GM12892 (cell line): ENCODE results near the gene AFAP1L1.

Experiments used
- DNase-seq: peaks from one replicate; pipeline ENCODE4 v3.0.0; 2011; ENCODE audit not compliant: insufficient read length
- FAIRE-seq: peaks from 2 replicates; lab custom pipeline; 2011; peaks lifted over from hg19 to GRCh38; lab: Jason Lieb, UNC
- POLR2A ChIP-seq: IDR thresholded peaks from 2 replicates; pipeline ENCODE4 v1.6.1; 2011; ENCODE audit warnings: low read depth, low read length, control low read depth
- POLR2AphosphoS5 ChIP-seq: IDR thresholded peaks from 2 replicates; pipeline ENCODE4 v1.6.1; 2011; ENCODE audit warnings: low read depth, low read length, control low read depth
- TAF1 ChIP-seq: IDR thresholded peaks from 2 replicates; pipeline ENCODE4 v1.6.1; 2011; ENCODE audit warnings: low read depth, mild to moderate bottlenecking, control low read depth, low read length, borderline replicate concordance

Gene AFAP1L1

DNA sequence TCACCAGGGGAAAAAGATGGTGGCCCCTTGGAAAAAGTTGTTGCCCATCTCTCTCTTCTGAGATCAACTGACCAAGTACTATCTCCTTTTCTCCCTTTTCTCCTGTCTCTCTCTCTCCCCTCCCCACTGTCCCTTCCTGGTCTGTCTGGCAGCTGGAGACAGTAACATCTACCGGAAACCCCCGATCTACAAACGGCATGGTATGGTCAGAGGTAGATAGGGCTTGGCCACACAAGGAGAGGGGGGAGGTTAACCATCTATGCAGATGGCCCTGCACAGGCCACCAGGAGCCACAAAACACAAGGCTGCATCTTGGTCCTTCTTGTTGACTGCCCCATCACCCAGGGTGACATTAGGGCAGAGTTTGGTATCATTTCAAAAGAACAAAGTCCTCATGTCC, 29.3 kb upstream of the AFAP1L1 start:
- DNase-seq (no peak), FAIRE-seq (no peak)
- no peak for TF ChIP-seq POLR2A
- no peak for TF ChIP-seq TAF1
- no peak for TF ChIP-seq POLR2AphosphoS5

DNA sequence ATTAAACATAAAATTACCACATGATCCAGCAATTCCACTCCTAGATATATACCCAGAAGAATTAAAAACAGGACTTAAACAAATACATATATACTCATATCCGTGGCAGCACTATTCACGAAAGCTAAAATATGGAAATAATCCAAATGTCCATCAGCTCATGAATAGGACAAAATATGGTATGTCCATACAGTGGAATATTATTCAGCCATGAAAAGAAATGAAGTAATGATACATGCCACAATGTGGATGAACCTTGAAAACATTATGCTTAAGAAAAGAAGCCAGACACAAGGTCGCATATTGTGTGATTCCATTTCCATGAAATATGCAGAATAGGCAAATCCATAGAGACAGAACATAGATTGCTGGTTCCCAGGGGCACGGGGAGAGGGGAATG, 24.8 kb upstream of the AFAP1L1 start:
- DNase-seq, result no peak
- TF ChIP-seq POLR2AphosphoS5 (no peak), TAF1 (no peak), POLR2A (no peak)
- no peak for FAIRE-seq

DNA sequence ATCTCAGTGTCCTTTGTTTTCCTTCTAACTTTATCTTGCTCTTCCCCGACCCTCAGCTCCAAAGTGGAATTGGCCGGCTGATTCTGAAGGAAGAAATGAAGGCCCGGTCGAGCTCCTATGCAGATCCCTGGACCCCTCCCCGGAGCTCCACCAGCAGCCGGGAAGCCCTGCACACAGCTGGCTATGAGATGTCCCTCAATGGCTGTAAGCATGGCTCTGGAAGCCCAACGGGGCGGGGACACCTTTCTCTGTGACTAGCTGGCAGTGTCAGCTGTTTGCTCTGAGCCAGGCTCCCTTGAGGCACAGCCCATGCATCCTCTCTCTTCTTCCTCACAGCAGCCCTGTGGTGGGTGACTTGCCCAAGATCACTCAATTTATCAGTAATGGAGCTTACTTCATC, 23.9 kb upstream of the AFAP1L1 start:
- no peak for TF ChIP-seq POLR2A
- no peak for TF ChIP-seq POLR2AphosphoS5
- TF ChIP-seq TAF1, result no peak
- FAIRE-seq (no peak), DNase-seq (no peak)

DNA sequence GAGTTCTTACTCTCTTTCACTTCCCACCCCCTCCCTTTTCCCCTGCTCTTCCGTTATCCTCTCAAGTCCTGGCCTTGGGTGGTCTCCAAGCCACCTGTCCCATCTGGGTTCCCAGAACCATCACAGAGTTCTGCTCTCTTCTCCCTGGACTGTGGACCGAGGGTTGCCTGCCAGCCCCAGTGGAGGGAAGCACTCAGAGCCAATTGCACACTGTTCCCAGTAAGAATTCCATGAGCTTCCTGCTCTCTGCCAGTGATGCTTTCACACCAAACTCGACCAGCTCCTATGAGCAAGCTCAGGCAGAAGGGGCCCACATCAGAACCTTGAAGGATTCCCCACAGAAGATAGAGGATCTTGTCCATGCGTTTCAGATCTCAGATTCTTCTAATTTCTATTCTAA, 20.1 kb upstream of the AFAP1L1 start:
- FAIRE-seq (no peak), DNase-seq (no peak)
- TF ChIP-seq TAF1, result no peak
- no peak for TF ChIP-seq POLR2AphosphoS5
- TF ChIP-seq POLR2A, result no peak

DNA sequence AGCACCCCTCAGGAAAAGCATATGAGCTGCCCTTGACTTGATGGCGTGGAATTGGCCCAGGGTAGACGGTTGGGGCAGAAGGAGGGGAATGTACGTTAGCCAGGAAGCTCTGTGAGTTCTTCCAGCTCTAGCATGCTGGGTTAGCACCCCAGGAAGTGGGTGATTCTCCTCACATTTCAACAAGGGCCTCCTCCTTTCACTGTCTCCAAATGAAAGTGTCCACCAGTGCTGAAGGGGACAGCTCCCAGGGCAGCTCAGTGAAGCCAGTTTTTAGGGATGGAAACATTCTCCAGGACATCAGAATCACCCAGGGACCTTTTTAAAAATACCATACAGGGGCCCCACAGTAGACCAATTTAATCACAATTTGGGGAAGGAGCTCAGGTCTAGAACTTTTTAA, 17.2 kb upstream of the AFAP1L1 start:
- no peak for DNase-seq
- TF ChIP-seq POLR2A, result no peak
- TF ChIP-seq TAF1, result no peak
- TF ChIP-seq POLR2AphosphoS5, result no peak
- FAIRE-seq, result no peak

DNA sequence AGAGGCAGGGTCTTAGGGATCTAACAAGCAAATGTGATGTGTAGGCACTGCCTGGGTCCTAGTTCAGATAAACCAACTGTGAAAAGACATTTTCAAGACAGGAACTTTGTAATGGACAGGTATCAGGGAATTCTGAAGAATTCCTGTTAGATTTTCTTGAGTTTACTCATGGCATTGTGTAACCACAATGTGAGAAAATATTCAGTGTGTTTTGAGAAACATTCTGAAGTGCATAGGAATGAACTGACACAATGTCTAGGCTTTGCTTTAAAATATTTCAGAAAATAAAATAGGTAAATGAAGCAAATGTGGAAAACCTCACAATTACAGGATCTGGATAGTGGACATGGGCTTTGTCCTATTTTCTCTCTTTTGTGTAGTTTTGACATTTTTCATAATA, 15.2 kb upstream of the AFAP1L1 start:
- TF ChIP-seq POLR2AphosphoS5, result no peak
- TF ChIP-seq TAF1, result no peak
- TF ChIP-seq POLR2A, result no peak
- no peak for DNase-seq
- no peak for FAIRE-seq

DNA sequence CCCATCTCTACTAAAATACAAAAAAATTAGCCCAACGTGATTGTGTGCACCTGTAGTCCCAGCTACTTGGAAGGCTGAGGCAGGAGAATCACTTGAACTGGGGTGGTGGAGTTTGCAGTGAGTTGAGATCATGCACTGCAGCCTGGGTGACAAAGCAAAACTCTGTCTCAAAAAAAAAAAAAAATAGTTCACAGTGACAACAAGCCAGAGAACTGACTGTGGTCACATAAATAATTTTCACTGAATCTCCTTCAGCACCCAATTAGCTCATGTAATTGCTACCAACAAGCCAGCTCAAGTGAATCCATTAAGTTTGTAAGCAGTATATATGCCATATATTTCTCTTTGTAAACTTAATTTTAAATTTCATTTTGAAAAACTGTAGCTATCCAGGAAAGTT, 14.5 kb upstream of the AFAP1L1 start:
- DNase-seq, result no peak
- TF ChIP-seq TAF1, result no peak
- no peak for TF ChIP-seq POLR2A
- no peak for TF ChIP-seq POLR2AphosphoS5
- no peak for FAIRE-seq

DNA sequence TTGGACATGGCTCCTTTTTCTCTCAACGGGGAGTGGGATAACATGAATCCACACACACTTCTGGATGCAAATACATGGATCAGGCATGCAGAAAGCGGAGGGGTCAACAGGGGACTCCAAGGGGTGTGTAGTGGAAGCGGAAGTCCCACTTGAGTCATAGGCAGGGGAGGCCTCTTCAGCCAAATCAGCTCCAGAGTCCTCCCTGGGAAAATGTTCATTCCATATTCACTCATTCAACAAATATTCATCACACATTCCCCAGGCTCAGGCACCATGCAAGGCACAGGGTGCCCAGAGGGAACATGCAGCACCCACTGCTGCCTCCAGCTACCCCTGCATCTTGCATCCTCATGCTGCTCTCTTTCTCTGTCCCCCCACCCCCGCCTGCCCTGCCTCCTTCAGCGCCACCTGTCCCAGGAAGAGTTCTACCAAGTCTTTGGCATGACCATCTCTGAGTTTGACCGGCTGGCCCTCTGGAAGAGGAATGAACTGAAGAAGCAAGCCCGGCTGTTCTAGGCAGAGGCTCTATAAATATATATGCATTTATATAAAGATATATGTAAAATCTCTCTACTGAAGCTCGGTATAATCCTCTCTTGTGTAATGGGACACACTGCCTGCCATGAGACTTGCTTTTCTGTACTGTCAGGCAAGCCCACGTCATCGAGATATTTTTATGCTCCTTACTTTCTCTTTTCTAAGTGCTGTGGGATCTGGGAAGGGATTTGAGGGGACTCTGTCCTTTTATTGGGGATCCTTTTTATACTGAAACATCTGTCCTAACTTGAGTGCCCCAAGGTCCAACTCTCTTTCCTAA, 13.6 kb upstream of the AFAP1L1 start:
- DNase-seq (no peak), FAIRE-seq (no peak)
- no peak for TF ChIP-seq POLR2A
- TF ChIP-seq TAF1, result no peak
- no peak for TF ChIP-seq POLR2AphosphoS5

DNA sequence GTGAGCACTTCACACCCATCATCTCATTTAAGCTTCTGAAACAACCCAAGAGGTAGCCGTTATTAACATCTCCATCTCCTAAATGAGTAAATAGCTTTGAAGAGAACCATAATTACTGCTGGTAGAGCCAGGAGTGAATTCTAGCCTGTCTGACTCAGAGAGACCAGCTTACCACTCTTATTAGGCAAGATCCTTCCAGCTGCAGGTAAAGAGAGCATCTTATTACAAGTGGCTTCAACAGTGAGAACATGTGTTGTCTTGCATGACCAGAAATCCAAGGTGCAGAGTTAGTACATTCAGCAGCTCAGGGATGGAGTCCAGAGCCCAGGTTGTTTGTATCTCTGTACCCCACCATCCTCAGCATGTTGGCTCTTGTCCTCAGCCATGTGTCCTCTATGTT, 10.9 kb upstream of the AFAP1L1 start:
- FAIRE-seq, result no peak
- no peak for DNase-seq
- TF ChIP-seq POLR2AphosphoS5, result no peak
- TF ChIP-seq TAF1, result no peak
- no peak for TF ChIP-seq POLR2A

DNA sequence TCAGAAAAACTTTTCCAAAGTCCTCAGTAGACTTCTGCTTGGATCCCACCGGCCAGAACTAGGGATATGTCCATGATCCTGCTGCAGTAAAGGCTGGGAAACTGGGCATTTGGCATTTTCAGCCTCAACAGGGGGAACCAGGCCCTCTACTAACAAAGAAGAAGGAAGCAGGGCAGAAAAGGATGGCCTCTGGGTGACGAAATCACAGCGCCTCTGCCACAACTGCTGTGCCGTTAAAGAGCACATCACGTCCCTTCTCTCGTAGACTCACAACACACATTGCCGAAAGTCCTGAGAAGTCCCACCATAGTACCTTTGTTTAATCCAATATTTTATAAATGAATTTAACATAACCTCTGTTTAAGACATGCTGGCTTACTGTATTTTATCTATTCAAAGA, 10.4 kb upstream of the AFAP1L1 start:
- TF ChIP-seq POLR2AphosphoS5 (no peak), TAF1 (no peak), POLR2A (no peak)
- FAIRE-seq (no peak), DNase-seq (no peak)

DNA sequence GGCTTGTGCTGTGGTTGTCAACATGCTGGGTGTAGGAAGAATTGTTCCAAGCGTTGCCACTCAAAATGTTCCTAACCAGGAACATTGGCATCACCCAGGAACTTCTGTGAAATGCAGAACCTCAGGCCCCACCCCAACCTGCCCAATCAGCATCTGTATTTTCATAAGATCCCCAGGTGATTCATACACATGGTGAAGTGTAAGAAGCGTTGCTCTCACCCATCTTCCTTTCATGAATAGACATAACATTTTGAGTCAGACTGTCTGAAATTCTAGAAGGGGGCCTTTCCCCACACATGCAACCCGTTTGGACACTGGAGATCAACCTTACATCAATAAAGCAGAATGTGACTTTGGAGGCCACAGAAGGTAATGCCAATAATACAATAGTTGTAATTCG, 9.3 kb upstream of the AFAP1L1 start:
- TF ChIP-seq POLR2AphosphoS5 (no peak), TAF1 (no peak), POLR2A (no peak)
- FAIRE-seq (no peak), DNase-seq (no peak)

DNA sequence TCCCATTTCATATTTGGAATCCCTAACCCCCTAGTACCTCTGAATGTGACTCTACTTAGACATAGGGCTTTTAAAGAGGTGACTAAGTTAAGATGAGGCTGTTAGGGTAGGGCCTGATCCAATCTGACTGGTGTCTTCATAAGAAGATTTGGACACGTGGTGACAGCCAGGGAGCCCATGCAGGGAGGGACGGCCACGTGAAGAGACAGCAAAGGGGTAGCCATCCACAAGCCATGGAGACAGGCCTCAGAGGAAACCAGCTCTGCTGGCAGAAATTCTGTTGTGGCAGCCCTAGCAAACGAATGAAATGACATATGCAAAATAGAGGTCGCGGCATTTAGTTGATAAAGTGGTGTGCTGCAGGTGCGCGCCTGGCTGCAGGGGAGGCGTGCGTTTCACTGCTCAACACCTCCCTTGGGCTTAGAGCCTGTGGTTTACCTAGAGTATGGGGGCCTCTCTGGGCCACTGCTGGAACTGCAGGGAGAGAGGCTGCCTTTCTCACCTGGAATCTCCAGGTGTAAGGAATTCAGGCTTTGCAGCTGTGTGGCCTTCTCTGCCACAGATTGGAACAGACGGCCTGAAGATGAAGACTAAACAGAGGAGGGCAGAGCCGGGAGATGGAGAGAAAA, 7.1 kb upstream of the AFAP1L1 start:
- DNase-seq, result no peak
- FAIRE-seq, result peak; percentile 14
- no peak for TF ChIP-seq POLR2A
- TF ChIP-seq POLR2AphosphoS5, result no peak
- no peak for TF ChIP-seq TAF1
